Esophagus muscularis mucosa (tissue), 4 donors: Measurements from ENCODE around the gene SIPA1L2. TPM values are rescaled to one million over a fixed set of nuclear protein-coding genes. Genes with fewer than 3 reads are reported as not detected.

Experiments
- DNase-seq: peaks from one replicate; pipeline ENCODE4 v3.0.0-alpha.2; 2017; ENCODE audit errors: extremely low spot score
- H3K27ac ChIP-seq, 4 donors: fragments of 200-600 bp; sonication (generic); replicated peaks in 1 of 4; 1 replicate in 3 of 4; 2 replicates in 1 of 4; pipeline ENCODE4 v1.5.1; 2016 to 2019; ENCODE audit warnings: mild to moderate bottlenecking in 1 of 4
- H3K27me3 ChIP-seq, 4 donors: fragments of 200-600 bp; sonication (generic); one replicate each; pipeline versions ENCODE4 v1.5.1 to v1.6.0; 2016 to 2019
- H3K36me3 ChIP-seq, 4 donors: fragments of 200-600 bp; sonication (generic); one replicate each; pipeline ENCODE4 v1.5.1; 2016 to 2019
- H3K4me1 ChIP-seq, 4 donors: fragments of 200-600 bp; sonication (generic); one replicate each; pipeline ENCODE4 v1.5.1; 2016 to 2019
- H3K4me3 ChIP-seq, 4 donors: fragments of 200-600 bp; sonication (generic); 1 replicate in 2 of 4; 2 replicates in 2 of 4; pipeline ENCODE4 v1.5.1; 2016 to 2019; ENCODE audit warnings: mild to moderate bottlenecking in 4 of 4, moderate library complexity in 1 of 4
- H3K9me3 ChIP-seq, 4 donors: fragments of 200-600 bp; sonication (generic); 1 replicate in 3 of 4; 2 replicates in 1 of 4; pipeline ENCODE4 v1.5.1; 2016 to 2019
- CTCF ChIP-seq, 3 experiments: fragments of 200-600 bp in 2 of 3; fragments of 450-650 bp in 1 of 3; sonication (generic) in 2 of 3; IDR thresholded peaks; one replicate each; pipeline ENCODE4 v1.5.1; 2017 to 2019; ENCODE audit warnings: antibody characterized with exemption in 3 of 3, mild to moderate bottlenecking in 2 of 3, moderate library complexity in 1 of 3
- EP300 ChIP-seq: sonication (generic); formaldehyde crosslinking; IDR thresholded peaks from one replicate; pipeline ENCODE4 v1.6.1; 2017; ENCODE audit warnings: antibody characterized with exemption
- POLR2A ChIP-seq: fragments of 450-650 bp; IDR thresholded peaks from one replicate; pipeline ENCODE4 v1.6.1; 2017; ENCODE audit warnings: antibody characterized with exemption, moderate library complexity, mild to moderate bottlenecking, low read depth
- POLR2AphosphoS5 ChIP-seq, 2 donors: sonication (generic); formaldehyde crosslinking; IDR thresholded peaks; one replicate each; pipeline ENCODE4 v1.6.1; 2017; ENCODE audit warnings: antibody characterized with exemption in 2 of 2
- WGBS: methylation state at CpG from one replicate; pipeline ENCODE4 v1.1.5; 2018; 5-methylcytosine and 5-hydroxymethylcytosine counted together
- intact Hi-C: fragments of 100-400 bp; cut with DNase I; formaldehyde crosslinking; loops from one replicate; pipeline ENCODE4 v1.15.1; 2023
- total RNA-seq, 4 donors: library from RNA; depleted of rRNA; stranded (reverse); fragments of >200 nt; gene quantifications; one replicate each; pipeline versions ENCODE4 v1.1.0 to v1.2.1, GENCODE V29; 2016

SIPA1L2 gene
- total RNA-seq, 4 donors from 2014 or later: 37.4 to 59.0 (median 43.0) TPM

- Histone ChIP-seq H3K4me1 (peaks cover 19 to 30% (median 26%) of the 10 kb centered on the region in 4 donors), H3K4me3 (no peak overlapping the region), H3K27ac (no peak overlapping the region), H3K27me3 (no peaks in the 10 kb centered on the region), H3K36me3 (no peaks in the 10 kb centered on the region), H3K9me3 (no peaks in the 10 kb centered on the region)
- TF ChIP-seq POLR2A (no peak), POLR2AphosphoS5 (IDR thresholded peaks at IDR 0.05) (no peak), EP300 (no peak), CTCF (IDR thresholded peaks at IDR 0.05) (no peak)
- 84% methylated on average over 6 of the region's 6 CpGs for WGBS
- intact Hi-C loops: no loop called here
- DNase-seq: no peak
These were observed 19.6 kb downstream of the SIPA1L2 start for GRCh38 chr1:232610192-232610901.

- 84% methylated on average over 4 of the region's 4 CpGs for WGBS
- DNase-seq: no peak
- peaks cover 0 to 6% (median 0%) of the 10 kb centered on the region in 4 donors for H3K36me3 ChIP-seq
- intact Hi-C loops: no loop called here
- H3K4me1 ChIP-seq: peaks cover 5 to 13% (median 11%) of the 10 kb centered on the region in 4 donors
- no peaks in the 10 kb centered on the region for H3K9me3 ChIP-seq
- no peaks in the 10 kb centered on the region for H3K27me3 ChIP-seq
- TF ChIP-seq CTCF (IDR thresholded peaks at IDR 0.05): no peak
- TF ChIP-seq POLR2A: no peak
- TF ChIP-seq POLR2AphosphoS5 (IDR thresholded peaks at IDR 0.05): no peak
- no peak overlapping the region for H3K4me3 ChIP-seq
- no peak overlapping the region for H3K27ac ChIP-seq
These were observed 21.5 kb downstream of the SIPA1L2 start for GRCh38 chr1:232608427-232608826.

GRCh38 chr1:232602622-232603021 lies 27.3 kb downstream of the SIPA1L2 start:
- TF ChIP-seq EP300 (no peak), POLR2A (no peak), POLR2AphosphoS5 (IDR thresholded peaks at IDR 0.05) (no peak), CTCF (IDR thresholded peaks at IDR 0.05) (no peak)
- Histone ChIP-seq H3K27ac (no peak overlapping the region), H3K27me3 (no peaks in the 10 kb centered on the region), H3K36me3 (peaks cover 0 to 6% (median 0%) of the 10 kb centered on the region in 4 donors), H3K4me3 (no peak overlapping the region), H3K4me1 (peaks cover 23 to 36% (median 33%) of the 10 kb centered on the region in 4 donors), H3K9me3 (no peaks in the 10 kb centered on the region)
- DNase-seq: no peak
- intact Hi-C loops: no loop called here
- WGBS: 90% methylated on average over 4 of the region's 4 CpGs

GRCh38 chr1:232600424-232601258 lies 29.3 kb downstream of the SIPA1L2 start:
- H3K4me1 ChIP-seq: peaks cover 34 to 48% (median 44%) of the 10 kb centered on the region in 4 donors
- intact Hi-C loops: no loop called here
- no peak overlapping the region for H3K4me3 ChIP-seq

More at GRCh38 chr1:232600424-232601258, 29.3 kb downstream of the SIPA1L2 start:
- TF ChIP-seq EP300 (no peak), POLR2AphosphoS5 (IDR thresholded peaks at IDR 0.05) (no peak), CTCF (IDR thresholded peaks at IDR 0.05) (no peak), POLR2A (no peak)
- Histone ChIP-seq H3K27me3 (no peaks in the 10 kb centered on the region), H3K27ac (no peak overlapping the region), H3K36me3 (peaks cover 0 to 6% (median 0%) of the 10 kb centered on the region in 4 donors), H3K9me3 (no peaks in the 10 kb centered on the region)
- DNase-seq: no peak
- WGBS: 55% methylated on average over 5 of the region's 6 CpGs
